Right lobe of liver (tissue), 6 donors: ENCODE results near the gene MEIG1. TPM values are rescaled to one million over a fixed set of nuclear protein-coding genes. Genes with fewer than 3 reads are reported as not detected.

ENCODE experiments used
- ATAC-seq, 4 donors: fragments of 200-7000 bp; cut with Tn5 transposase; one replicate each; pipeline ENCODE4 v1.9.1; 2020; ENCODE audit warnings: mild to moderate bottlenecking in 4 of 4, moderate library complexity in 4 of 4
- DNase-seq, 3 donors: peaks; one replicate each; pipeline ENCODE4 v3.0.0-alpha.2; 2020
- H3K27ac ChIP-seq, 3 donors: fragments of 200-600 bp; one replicate each; pipeline ENCODE4 v1.8.0; 2022
- H3K27me3 ChIP-seq, 2 donors: fragments of 200-600 bp; one replicate each; pipeline ENCODE4 v1.8.0; 2022
- H3K36me3 ChIP-seq, 4 donors: fragments of 200-600 bp; sonication (generic) in 1 of 4; one replicate each; pipeline versions ENCODE4 v1.5.1 to v1.8.0; 2017 to 2022; ENCODE audit warnings: control low read depth in 1 of 4
- H3K4me1 ChIP-seq, 4 donors: fragments of 200-600 bp; sonication (generic) in 1 of 4; one replicate each; pipeline versions ENCODE4 v1.5.1 to v1.8.0; 2017 to 2022; ENCODE audit warnings: control low read depth in 1 of 4
- H3K4me3 ChIP-seq, 3 donors: fragments of 200-600 bp; one replicate each; pipeline ENCODE4 v1.8.0; 2022
- H3K9me3 ChIP-seq, 4 donors: fragments of 200-600 bp; sonication (generic) in 1 of 4; one replicate each; pipeline versions ENCODE4 v1.5.1 to v1.8.0; 2017 to 2022; ENCODE audit warnings: control low read depth in 1 of 4
- CTCF ChIP-seq, 4 donors: fragments of 200-600 bp in 3 of 4; fragments of 450-650 bp in 1 of 4; IDR thresholded peaks; one replicate each; pipeline versions ENCODE4 v1.5.1 to v1.8.0; 2016 to 2022; ENCODE audit warnings: antibody characterized with exemption in 4 of 4, mild to moderate bottlenecking in 2 of 4
- POLR2A ChIP-seq: fragments of 450-650 bp; IDR thresholded peaks from one replicate; pipeline ENCODE4 v1.6.1; 2017; ENCODE audit warnings: antibody characterized with exemption, mild to moderate bottlenecking
- WGBS: methylation state at CpG from one replicate; pipeline ENCODE4 v1.1.6; 2018; ENCODE audit warnings: low coverage, low lambda C conversion rate; ENCODE audit not compliant: insufficient coverage; ENCODE audit errors: missing lambda C conversion rate; 5-methylcytosine and 5-hydroxymethylcytosine counted together
- intact Hi-C, 2 donors: fragments of 100-400 bp; cut with DNase I; formaldehyde crosslinking; loops; one replicate each; pipeline versions ENCODE4 v1.11.2 to v1.14.1; 2022
- total RNA-seq, 6 experiments: library from RNA; depleted of rRNA in 2 of 6; stranded (reverse); fragments of >200 nt in 2 of 6; fragmentation: NEBNext Ultra II Directional in 3 of 6; extraction: Animal tissue kit (Norgen Biotek cat#: 25700) in 3 of 6; gene quantifications; one replicate each; pipeline versions ENCODE4 v1.1.0 to v1.2.4, GENCODE V29; 2016 to 2023
- donor health status: DM: no; HTN: yes; CAD: no.
- donor health status: DM: no; HTN: no; CAD: no.
- donor health status: DM: no; HTN: no; CAD: no.
- donor health status: DM: no; HTN: yes; CAD: no.
- donor health status: DM: no; HTN: yes; CAD: no.

MEIG1 gene
- total RNA-seq, 6 experiments from 2014 or later: 0.51 TPM; not detected in 5

DNA sequence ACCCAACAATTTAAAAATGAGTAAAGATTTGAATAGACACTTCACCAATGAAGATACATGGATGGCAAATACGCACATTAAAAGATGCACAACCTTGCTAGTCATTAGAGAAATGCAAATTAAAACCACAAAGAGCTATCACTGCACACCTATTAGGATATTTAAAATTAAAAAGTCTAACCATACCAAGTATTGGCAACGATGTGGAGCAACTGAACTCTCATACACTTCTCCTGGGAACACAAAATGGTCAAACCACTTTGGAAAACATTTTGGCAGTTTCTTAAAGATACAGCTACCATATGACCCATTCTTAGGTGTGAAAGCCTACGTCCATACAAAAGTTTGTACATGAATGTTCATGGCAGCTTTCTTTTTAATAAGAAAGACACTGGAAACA is 41.4 kb upstream of the MEIG1 start:
- Histone ChIP-seq H3K4me3 (no peak overlapping the region), H3K4me1 (no peaks in the 10 kb centered on the region), H3K36me3 (peaks cover 0 to 13% (median 3%) of the 10 kb centered on the region in 4 donors), H3K9me3 (peaks cover 0 to 5% (median 0%) of the 10 kb centered on the region in 4 donors), H3K27me3 (no peaks in the 10 kb centered on the region), H3K27ac (no peak overlapping the region)
- intact Hi-C loops: no loop called here
- no peak for ATAC-seq
- 97% methylated on average over 3 of the region's 3 CpGs for WGBS
- TF ChIP-seq CTCF (IDR thresholded peaks at IDR 0.05): no peak
- no peak for TF ChIP-seq POLR2A
- DNase-seq: no peak

DNA sequence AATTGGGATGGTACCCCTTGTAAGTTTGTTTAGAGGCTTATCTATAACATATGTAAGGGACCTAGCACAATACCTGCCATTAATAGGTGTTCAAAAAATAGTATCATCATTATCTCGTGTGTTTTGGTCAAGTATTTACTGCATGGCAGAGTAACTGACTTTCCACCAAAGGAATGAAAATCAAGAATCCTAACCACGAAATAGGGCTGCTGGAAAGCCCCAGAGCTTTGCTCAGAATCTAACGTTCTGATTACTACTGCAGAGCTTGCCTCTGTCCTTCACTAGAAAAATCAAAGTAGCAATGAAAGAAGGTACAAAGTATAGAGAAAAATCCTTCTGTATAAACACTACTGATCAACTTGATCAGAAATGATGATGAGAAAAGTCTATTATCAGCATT is 40.2 kb upstream of the MEIG1 start:
- H3K36me3 ChIP-seq: peaks cover 0 to 13% (median 3%) of the 10 kb centered on the region in 4 donors
- no peak overlapping the region for H3K27ac ChIP-seq
- no peak overlapping the region for H3K4me3 ChIP-seq
- H3K4me1 ChIP-seq: no peaks in the 10 kb centered on the region
- no peak for ATAC-seq
- TF ChIP-seq POLR2A: no peak
- TF ChIP-seq CTCF (IDR thresholded peaks at IDR 0.05): no peak
- intact Hi-C loops: no loop called here
- 94% methylated on average over 3 of the region's 3 CpGs for WGBS
- no peaks in the 10 kb centered on the region for H3K27me3 ChIP-seq
- H3K9me3 ChIP-seq: peaks cover 0 to 5% (median 0%) of the 10 kb centered on the region in 4 donors
- no peak for DNase-seq

DNA sequence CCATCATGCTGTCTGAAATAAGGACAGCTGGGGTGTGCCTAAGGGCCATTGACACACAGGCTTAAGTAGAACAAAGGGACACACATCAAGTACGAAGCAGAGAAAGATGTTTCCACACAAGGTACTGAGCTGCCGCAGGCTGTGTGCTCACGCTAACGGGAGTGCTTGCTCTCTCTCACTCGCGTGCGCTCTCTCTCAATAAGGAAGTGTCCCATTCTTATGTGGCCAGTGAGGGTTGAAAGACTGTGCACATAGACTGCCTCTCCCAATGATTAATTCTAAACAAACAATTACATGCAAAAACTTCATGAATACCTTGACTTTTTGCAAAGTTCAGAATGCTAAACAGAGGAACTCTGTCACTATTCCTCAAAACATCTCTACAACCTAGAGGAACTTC is 35.2 kb upstream of the MEIG1 start:
- no peak overlapping the region for H3K27ac ChIP-seq

DNA sequence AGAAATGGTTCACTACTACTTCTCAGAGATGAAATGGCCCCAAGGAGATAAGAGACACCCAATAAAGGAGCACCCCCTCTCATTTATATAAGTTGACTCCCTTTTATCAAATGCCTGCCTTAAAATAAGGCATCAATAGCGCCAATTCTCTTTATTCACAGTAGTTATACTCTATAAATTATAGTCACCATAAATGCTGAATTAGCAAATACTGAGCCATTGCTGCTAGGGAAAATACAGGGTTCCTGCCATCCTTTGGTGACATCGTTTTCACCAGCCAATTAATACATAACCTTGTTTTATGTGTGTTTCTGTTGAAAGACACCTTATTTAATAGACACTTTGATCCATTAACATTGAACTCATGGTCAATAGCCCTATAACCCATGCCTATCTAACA is 33.9 kb upstream of the MEIG1 start:
- H3K9me3 ChIP-seq: no peaks in the 10 kb centered on the region
- no peaks in the 10 kb centered on the region for H3K27me3 ChIP-seq
- DNase-seq: no peak
- no peak for TF ChIP-seq POLR2A
- TF ChIP-seq CTCF (IDR thresholded peaks at IDR 0.05): no peak
- 96% methylated on average over 2 of the region's 2 CpGs for WGBS
- no peak overlapping the region for H3K4me3 ChIP-seq
- H3K27ac ChIP-seq: no peak overlapping the region
- peaks cover 0 to 2% (median 0%) of the 10 kb centered on the region in 4 donors for H3K36me3 ChIP-seq
- no peak for ATAC-seq
- intact Hi-C loops: no loop called here
- no peaks in the 10 kb centered on the region for H3K4me1 ChIP-seq

More for the DNA sequence above, 35.2 kb upstream of the MEIG1 start:
- no peaks in the 10 kb centered on the region for H3K4me1 ChIP-seq
- no peak overlapping the region for H3K4me3 ChIP-seq
- 94% methylated on average over 7 of the region's 7 CpGs for WGBS
- no peaks in the 10 kb centered on the region for H3K9me3 ChIP-seq
- no peak for ATAC-seq
- H3K36me3 ChIP-seq: peaks cover 0 to 4% (median 2%) of the 10 kb centered on the region in 4 donors
- H3K27me3 ChIP-seq: no peaks in the 10 kb centered on the region
- TF ChIP-seq POLR2A: no peak
- TF ChIP-seq CTCF (IDR thresholded peaks at IDR 0.05): no peak
- intact Hi-C loops: no loop called here
- DNase-seq: no peak

GRCh38 chr10:14926061-14926470 is 33.1 kb upstream of the MEIG1 start:
- H3K36me3 ChIP-seq: peaks cover 0 to 5% (median 0%) of the 10 kb centered on the region in 4 donors
- no peak for DNase-seq

More at GRCh38 chr10:14926061-14926470, 33.1 kb upstream of the MEIG1 start:
- Histone ChIP-seq H3K4me3 (no peak overlapping the region), H3K4me1 (no peaks in the 10 kb centered on the region), H3K27ac (no peak overlapping the region), H3K9me3 (no peaks in the 10 kb centered on the region), H3K27me3 (no peaks in the 10 kb centered on the region)
- ATAC-seq: peak; percentile 50 to 85 (median 75)
- intact Hi-C loops: no loop called here
- no peak for TF ChIP-seq CTCF (IDR thresholded peaks at IDR 0.05)
- TF ChIP-seq POLR2A: no peak
- WGBS: 53% methylated on average over 7 of the region's 8 CpGs
